ENCODE results near the gene ARID3C.
"Not testable (repeated sequence)": the region's sequence is repeated elsewhere in the genome, so short reads cannot be mapped to it uniquely, and the experiment has no call there.

Gene ARID3C

DNA sequence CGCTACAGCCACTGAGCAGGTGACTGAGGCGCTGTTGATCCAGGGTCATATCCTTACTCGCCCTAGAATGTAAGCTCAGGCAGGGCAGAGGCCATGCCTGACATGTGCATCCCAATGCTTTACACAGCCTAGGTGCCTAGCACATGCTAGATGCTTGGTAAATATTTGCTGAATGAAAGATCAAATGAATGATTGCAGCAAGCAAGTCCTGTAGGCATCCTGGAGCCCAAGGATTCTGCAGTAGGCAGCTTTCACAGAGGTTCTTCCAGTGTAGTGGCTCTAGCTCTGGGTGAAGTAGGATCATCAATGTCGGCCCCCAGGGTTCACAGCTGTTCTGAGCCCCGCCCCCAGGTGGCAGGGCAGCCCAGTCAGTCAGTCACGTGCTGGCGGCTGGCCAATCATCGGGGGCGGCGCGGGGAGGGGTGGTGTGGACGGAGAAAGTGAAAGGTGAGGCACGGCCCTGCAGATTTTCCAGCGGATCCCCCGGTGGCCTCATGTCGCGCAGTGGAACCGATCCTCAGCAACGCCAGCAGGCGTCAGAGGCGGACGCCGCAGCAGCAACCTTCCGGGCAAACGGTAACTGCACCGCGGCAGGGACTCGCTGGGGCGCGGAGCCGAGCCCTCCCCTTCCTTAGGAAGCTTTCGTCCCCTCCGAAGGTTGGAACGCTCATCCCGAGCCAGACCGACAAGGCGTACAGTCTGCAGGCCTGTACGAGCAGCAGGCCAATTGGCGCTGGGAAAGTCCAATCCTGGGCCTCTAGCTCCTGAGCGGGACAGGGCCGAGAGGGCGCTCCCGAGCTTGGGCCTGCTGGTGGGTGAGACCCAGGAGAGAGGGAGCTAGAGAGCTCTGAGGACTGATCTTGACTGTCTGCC is 17.6 kb upstream of the ARID3C start, which contains the start of gene GALT:
TSS of gene GALT (plus strand) at position 465 of the 873 bp plus-strand sequence. CDS start at position 495, 30 bp downstream.
- DNase-seq (ENCODE audit: low read depth), result peak; percentile 23
- in situ Hi-C loops (cut with HindIII; ENCODE audit: low sequenced_read_pairs), result no loop called here
- peak within 1 kb of the TSS; percentile 54 for H3K4me3 ChIP-seq (ENCODE audit: low read depth, low read length)
- TF ChIP-seq, protein P1, sequence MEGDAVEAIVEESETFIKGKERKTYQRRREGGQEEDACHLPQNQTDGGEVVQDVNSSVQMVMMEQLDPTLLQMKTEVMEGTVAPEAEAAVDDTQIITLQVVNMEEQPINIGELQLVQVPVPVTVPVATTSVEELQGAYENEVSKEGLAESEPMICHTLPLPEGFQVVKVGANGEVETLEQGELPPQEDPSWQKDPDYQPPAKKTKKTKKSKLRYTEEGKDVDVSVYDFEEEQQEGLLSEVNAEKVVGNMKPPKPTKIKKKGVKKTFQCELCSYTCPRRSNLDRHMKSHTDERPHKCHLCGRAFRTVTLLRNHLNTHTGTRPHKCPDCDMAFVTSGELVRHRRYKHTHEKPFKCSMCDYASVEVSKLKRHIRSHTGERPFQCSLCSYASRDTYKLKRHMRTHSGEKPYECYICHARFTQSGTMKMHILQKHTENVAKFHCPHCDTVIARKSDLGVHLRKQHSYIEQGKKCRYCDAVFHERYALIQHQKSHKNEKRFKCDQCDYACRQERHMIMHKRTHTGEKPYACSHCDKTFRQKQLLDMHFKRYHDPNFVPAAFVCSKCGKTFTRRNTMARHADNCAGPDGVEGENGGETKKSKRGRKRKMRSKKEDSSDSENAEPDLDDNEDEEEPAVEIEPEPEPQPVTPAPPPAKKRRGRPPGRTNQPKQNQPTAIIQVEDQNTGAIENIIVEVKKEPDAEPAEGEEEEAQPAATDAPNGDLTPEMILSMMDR (IDR thresholded peaks at IDR 0.05; ENCODE audit: low read depth, low read length, missing control alignments), result peak; percentile 67

DNA sequence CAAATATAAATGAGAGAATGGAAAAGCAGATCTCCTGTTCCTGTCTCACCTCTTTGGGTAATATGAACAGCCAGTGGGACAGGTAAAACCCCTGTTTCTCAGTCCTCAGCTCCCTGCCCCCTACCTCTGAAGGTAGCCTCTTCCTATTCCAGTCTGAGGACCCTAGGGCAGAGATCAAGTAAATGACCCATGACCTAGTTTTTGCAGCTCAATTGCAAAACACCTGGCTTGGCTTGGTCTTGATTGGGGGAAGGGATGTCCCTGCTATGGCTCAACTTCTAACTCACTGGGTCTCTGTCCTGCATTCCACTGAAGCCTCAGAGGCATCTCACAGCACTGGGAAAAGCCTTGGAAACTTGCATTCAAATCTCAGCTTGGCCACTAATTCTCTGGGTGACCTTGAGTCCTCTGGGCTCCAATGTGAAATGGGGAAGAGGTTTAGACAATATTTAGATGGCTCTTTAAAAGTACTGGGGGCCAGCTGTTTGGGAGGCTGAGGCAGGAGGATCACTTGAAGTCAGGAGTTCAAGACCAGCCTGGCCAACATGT is 16.0 kb upstream of the ARID3C start:
- in situ Hi-C loops (cut with HindIII; ENCODE audit: low sequenced_read_pairs), result no loop called here
- TF ChIP-seq, protein P1 (IDR thresholded peaks at IDR 0.05; ENCODE audit: low read depth, low read length, missing control alignments), result no peak
- H3K4me3 ChIP-seq (ENCODE audit: low read depth, low read length), result no peak overlapping the region
- no peak for DNase-seq (ENCODE audit: low read depth)

DNA sequence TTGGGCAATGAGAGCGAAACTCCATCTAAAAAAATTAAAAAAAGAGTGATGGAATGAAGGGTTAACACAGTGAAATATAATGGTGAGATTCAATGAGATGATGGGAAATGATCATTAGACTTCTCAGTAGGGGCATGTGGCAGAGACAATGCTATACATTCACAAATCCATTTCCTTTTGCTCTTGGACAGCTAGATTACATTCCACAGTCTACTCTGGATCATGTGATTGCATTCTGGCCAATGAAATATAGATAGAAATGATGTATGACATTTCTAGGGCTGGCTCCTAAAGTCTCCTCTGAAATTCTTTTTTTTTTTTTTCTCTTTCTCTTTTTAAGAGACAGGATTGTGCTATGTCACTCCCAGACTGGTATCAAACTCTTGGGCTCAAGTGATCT is 13.8 kb upstream of the ARID3C start:
- TF ChIP-seq, protein P1 (IDR thresholded peaks at IDR 0.05; ENCODE audit: low read depth, low read length, missing control alignments), result no peak
- DNase-seq (ENCODE audit: low read depth), result no peak
- in situ Hi-C loops (cut with HindIII; ENCODE audit: low sequenced_read_pairs), result no loop called here

DNA sequence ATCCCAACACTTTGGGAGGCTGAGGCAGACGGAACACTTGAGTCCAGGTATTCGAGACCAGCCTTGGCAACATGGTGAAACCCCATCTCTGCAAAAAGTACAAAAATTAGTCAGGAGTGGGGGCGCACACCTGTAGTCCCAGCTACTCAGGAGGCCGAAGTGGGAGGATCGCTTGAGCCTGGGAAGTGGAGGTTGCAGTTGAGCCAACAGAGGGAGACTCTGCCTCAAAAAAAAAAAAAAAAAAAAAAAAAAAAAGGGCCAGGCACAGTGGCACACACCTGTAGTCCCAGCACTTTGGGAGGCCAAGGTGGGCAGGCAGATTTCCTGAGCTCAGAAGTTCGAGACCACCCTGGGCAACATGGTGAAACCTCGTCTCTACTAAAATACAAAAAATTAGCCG is 10.5 kb upstream of the ARID3C start:
- in situ Hi-C loops (cut with HindIII; ENCODE audit: low sequenced_read_pairs); H3K4me3 ChIP-seq (ENCODE audit: low read depth, low read length); DNase-seq (ENCODE audit: low read depth): not testable (repeated sequence)

More for the DNA sequence above, 13.8 kb upstream of the ARID3C start:
- H3K4me3 ChIP-seq (ENCODE audit: low read depth, low read length), result no peak overlapping the region

DNA sequence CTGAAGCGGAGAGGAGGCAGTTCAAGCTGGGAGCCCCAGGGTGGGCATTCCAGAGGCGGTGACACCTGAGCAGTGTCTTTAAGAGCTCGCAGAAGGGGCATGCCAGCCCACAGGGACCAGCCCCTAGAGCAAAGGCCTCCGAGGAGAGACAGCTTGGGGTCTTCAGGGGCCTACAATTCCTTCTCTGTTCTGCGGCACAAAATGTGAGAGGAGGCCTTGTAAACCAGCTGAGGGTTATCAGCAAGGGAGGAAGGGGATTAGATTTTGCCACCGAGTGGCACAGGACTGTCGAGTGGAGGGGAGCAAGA is 9.2 kb upstream of the ARID3C start:
- in situ Hi-C loops (cut with HindIII; ENCODE audit: low sequenced_read_pairs), result no loop called here
- DNase-seq (ENCODE audit: low read depth), result no peak
- H3K4me3 ChIP-seq (ENCODE audit: low read depth, low read length), result peak overlapping the region; percentile 66
- TF ChIP-seq, protein P1 (IDR thresholded peaks at IDR 0.05; ENCODE audit: low read depth, low read length, missing control alignments), result no peak

DNA sequence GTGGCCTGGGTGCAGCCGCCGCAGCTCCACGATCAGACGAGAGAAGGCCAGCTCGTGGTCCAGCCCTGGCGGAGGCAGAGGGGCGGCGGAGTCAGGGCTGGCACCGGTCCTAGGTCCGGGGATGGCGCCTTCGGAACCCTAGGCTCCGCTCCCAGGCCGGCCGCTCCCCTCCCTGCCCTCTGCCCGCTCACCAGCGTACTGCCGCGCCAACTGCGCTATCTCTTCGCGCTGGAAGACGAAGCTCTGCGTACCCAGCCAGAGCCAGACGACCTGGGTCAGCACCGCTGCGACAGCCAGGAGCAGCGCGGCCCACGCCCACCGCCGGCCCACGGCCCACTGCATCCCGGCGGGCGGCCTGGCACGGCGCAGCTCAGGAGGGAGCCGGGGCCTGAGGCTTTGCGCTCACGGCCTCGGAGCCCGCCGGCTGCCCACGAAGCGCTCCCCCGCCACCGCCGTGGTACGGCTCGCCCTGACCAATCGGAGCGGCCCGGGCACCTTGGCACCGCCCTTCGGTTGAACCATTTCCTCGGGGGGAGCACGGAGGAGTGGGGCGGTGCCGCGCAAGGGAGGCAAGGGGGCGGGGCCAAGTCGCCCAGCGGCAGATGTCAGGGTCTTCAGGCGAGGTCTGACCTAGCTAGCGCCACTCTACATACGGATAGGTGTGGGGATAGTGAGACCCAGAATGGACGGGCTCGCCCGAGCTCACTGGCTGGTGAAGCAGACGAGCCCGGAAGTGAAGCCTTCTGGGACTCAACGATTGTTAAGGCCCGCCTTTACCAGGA is 8.7 kb upstream of the ARID3C start, which contains the start of gene SIGMAR1:
TSS of gene SIGMAR1 (minus strand) at position 432 of the 782 bp plus-strand sequence. CDS start at position 342, 90 bp downstream.
- TF ChIP-seq, protein P1 (IDR thresholded peaks at IDR 0.05; ENCODE audit: low read depth, low read length, missing control alignments), result no peak
- in situ Hi-C loops (cut with HindIII; ENCODE audit: low sequenced_read_pairs), result no loop called here
- DNase-seq (ENCODE audit: low read depth), result peak; percentile 73
- H3K4me3 ChIP-seq (ENCODE audit: low read depth, low read length), result peak within 1 kb of the TSS; percentile 66

All from astrocyte of the cerebellum (primary cell).